OCI-LY7 (cell line): Measurements from ENCODE around the gene SIL1. TPM values are rescaled to one million over a fixed set of nuclear protein-coding genes. Genes with fewer than 3 reads are reported as not detected.

Experiments
- BruUV-seq: library from RNA; stranded (reverse); fragments of 400-500 nt; replicated peaks from 2 replicates; lab custom pipeline; 2021; lab: Mats Ljungman, UMichigan
- CTCF ChIA-PET: fragments of 300-600 bp; sonication (Branson Sonifier 250); formaldehyde crosslinking; loops from one replicate; lab custom pipeline; 2022; ENCODE audit warnings: antibody characterized with exemption; ENCODE audit not compliant: unreplicated experiment; lab: Charles Lee
- POLR2A ChIA-PET: fragments of 300-600 bp; sonication (Branson Sonifier 250); formaldehyde crosslinking; loops from one replicate; lab custom pipeline; 2022; ENCODE audit warnings: antibody characterized with exemption; lab: Charles Lee
- DNase-seq: peaks from one replicate; pipeline ENCODE4 v3.0.0-alpha.2; 2015; ENCODE audit warnings: low spot score
- H2AFZ ChIP-seq: fragments of 200-600 bp; sonication (generic), shearing (Covaris generic); 2 replicates; pipeline ENCODE4 v1.6.1; 2014; ENCODE audit warnings: mild to moderate bottlenecking, antibody characterized with exemption, low read length, moderate library complexity
- H3K27ac ChIP-seq: fragments of 200-600 bp; sonication (generic); 2 replicates; pipeline ENCODE4 v1.5.1; 2014; ENCODE audit warnings: mixed run types, low read depth, mild to moderate bottlenecking, moderate library complexity, low read length, inconsistent platforms; ENCODE audit not compliant: poor library complexity, severe bottlenecking
- H3K36me3 ChIP-seq: fragments of 200-600 bp; sonication (generic); 2 replicates; pipeline ENCODE4 v1.6.1; 2014; ENCODE audit warnings: mild to moderate bottlenecking, antibody characterized with exemption, low read length, moderate library complexity, mixed read lengths; ENCODE audit not compliant: insufficient read depth
- H3K4me1 ChIP-seq: fragments of 200-600 bp; sonication (generic); 2 replicates; pipeline ENCODE4 v1.5.1; 2014; ENCODE audit warnings: mild to moderate bottlenecking, low read length; ENCODE audit not compliant: insufficient read depth, poor library complexity, severe bottlenecking
- H3K4me2 ChIP-seq: fragments of 200-600 bp; sonication (generic); 2 replicates; pipeline ENCODE4 v1.6.1; 2014; ENCODE audit warnings: mild to moderate bottlenecking, low read length
- H3K4me3 ChIP-seq: fragments of 200-600 bp; sonication (generic); 2 replicates; pipeline ENCODE4 v1.5.1; 2014; ENCODE audit warnings: mild to moderate bottlenecking, low read depth, low read length; ENCODE audit not compliant: poor library complexity, severe bottlenecking
- H3K79me2 ChIP-seq: fragments of 200-600 bp; sonication (generic); 2 replicates; pipeline ENCODE4 v1.6.1; 2016; ENCODE audit warnings: low read depth, mild to moderate bottlenecking, low read length, moderate library complexity, mixed read lengths; ENCODE audit not compliant: insufficient read depth
- H3K9me2 ChIP-seq: fragments of 200-600 bp; sonication (generic); 2 replicates; pipeline ENCODE4 v1.6.1; 2016; ENCODE audit warnings: mild to moderate bottlenecking, low read length, mixed read lengths; ENCODE audit not compliant: insufficient read depth
- H3K9me3 ChIP-seq: fragments of 200-600 bp; sonication (generic); 2 replicates; pipeline ENCODE4 v1.6.1; 2014; ENCODE audit warnings: mild to moderate bottlenecking, mixed run types, low read length, mixed read lengths
- H4K20me1 ChIP-seq: fragments of 200-600 bp; sonication (generic); 2 replicates; pipeline ENCODE4 v1.6.1; 2014; ENCODE audit warnings: mild to moderate bottlenecking, antibody characterized with exemption, low read length, moderate library complexity, mixed read lengths; ENCODE audit not compliant: insufficient read depth
- EZH2phosphoT487 ChIP-seq: fragments of 200-600 bp; sonication (generic); IDR thresholded peaks from 2 replicates; pipeline ENCODE4 v1.6.1; 2018; ENCODE audit warnings: low read depth, borderline replicate concordance, mild to moderate bottlenecking, mixed run types, antibody characterized with exemption, low read length, moderate library complexity, mixed read lengths
- intact Hi-C: fragments of 100-400 bp; cut with micrococcal nuclease; formaldehyde crosslinking; loops from one replicate; pipeline ENCODE4 v1.10.0; 2022; ENCODE audit not compliant: unreplicated experiment
- total RNA-seq, 2 experiments: library from RNA; depleted of rRNA in 1 of 2; stranded (reverse); fragments of >200 nt in 1 of 2; shearing (Covaris generic) in 1 of 2; gene quantifications; 2 replicates each; pipeline ENCODE4 v1.2.3, GENCODE V29; 2014 to 2022
- TF ChIP-seq, protein P1 (sequence below): fragments of 200-600 bp; sonication (generic); conservative IDR thresholded peaks from 2 replicates; pipeline ENCODE4 v1.5.1; 2014; ENCODE audit warnings: mild to moderate bottlenecking, antibody characterized with exemption, low read length, moderate library complexity, mixed read lengths

SIL1 gene
- total RNA-seq, 2 experiments from 2014 or later: 9.2 to 22.8 TPM

DNA sequence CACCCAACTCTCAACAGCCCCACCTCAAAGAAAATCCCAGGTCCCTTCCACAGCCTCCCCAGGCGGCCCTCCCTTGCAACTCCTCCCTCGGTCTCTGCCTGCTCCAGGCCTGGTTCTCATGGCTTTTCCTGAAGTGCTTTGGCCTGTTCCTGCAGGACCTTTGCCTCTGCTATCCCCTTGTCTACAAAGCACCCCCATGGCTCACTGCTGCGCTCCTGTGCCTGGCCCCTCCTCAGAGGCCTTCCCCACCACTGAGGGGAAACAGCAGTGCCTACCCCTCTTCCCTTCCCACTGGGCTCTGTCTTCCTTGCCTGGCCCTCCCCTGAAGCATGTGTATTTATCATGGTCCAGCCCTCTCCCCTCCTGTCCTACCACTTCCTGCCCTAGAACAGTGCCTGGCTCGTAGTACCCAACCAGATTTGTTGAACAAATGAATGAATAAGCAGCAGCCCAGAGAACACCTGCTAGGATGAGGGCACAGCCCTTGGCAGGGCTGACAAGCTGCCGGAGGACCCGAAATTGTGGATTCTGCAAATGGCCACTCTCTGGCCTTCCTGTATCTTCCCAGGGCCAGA is 254.5 kb downstream of the SIL1 start:
- Histone ChIP-seq H2AFZ (no peak overlapping the region), H3K4me2 (no peak overlapping the region), H4K20me1 (no peaks in the 10 kb centered on the region), H3K4me1 (no peaks in the 10 kb centered on the region), H3K9me3 (no peaks in the 10 kb centered on the region), H3K4me3 (no peak overlapping the region), H3K36me3 (no peaks in the 10 kb centered on the region), H3K9me2 (no peaks in the 10 kb centered on the region), H3K79me2 (no peaks in the 10 kb centered on the region), H3K27ac (no peak overlapping the region)
- intact Hi-C loops: no loop called here
- TF ChIP-seq, protein P1, sequence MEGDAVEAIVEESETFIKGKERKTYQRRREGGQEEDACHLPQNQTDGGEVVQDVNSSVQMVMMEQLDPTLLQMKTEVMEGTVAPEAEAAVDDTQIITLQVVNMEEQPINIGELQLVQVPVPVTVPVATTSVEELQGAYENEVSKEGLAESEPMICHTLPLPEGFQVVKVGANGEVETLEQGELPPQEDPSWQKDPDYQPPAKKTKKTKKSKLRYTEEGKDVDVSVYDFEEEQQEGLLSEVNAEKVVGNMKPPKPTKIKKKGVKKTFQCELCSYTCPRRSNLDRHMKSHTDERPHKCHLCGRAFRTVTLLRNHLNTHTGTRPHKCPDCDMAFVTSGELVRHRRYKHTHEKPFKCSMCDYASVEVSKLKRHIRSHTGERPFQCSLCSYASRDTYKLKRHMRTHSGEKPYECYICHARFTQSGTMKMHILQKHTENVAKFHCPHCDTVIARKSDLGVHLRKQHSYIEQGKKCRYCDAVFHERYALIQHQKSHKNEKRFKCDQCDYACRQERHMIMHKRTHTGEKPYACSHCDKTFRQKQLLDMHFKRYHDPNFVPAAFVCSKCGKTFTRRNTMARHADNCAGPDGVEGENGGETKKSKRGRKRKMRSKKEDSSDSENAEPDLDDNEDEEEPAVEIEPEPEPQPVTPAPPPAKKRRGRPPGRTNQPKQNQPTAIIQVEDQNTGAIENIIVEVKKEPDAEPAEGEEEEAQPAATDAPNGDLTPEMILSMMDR: no peak
- no peak for DNase-seq
- CTCF ChIA-PET: no interaction called here
- POLR2A ChIA-PET: no interaction called here
- no TSS peak for BruUV-seq

GRCh38 chr5:138942861-138943260 is 255.3 kb downstream of the SIL1 start:
- TF ChIP-seq EZH2phosphoT487: no peak
- Histone ChIP-seq H3K79me2 (no peaks in the 10 kb centered on the region), H3K27ac (no peak overlapping the region), H4K20me1 (no peaks in the 10 kb centered on the region), H3K4me3 (no peak overlapping the region), H3K4me1 (no peaks in the 10 kb centered on the region), H3K4me2 (no peak overlapping the region), H3K36me3 (no peaks in the 10 kb centered on the region), H2AFZ (no peak overlapping the region), H3K9me3 (no peaks in the 10 kb centered on the region), H3K9me2 (no peaks in the 10 kb centered on the region)
- intact Hi-C loops: no loop called here
- ChIA-PET POLR2A (no interaction called here), CTCF (no interaction called here)
- DNase-seq: no peak
- BruUV-seq: no TSS peak

DNA sequence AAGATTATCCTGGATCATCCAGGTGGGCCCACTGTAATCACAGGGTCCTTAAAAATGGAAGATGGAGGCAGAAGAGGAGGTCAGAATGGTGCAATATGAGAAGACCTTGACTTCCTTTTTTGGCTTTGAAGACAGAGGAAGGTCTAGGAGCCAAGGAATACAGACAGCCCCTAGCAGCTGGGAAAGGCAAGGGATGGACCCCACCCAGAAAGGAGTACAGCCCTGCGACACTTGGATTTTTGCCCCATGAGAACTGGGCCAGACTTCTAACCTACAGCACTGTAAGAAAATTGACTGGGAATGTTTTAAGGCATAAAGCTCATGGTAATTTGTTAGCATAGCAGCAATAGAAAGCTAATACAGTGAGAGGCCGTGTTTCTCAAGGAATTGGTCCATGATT is 256.1 kb downstream of the SIL1 start:
- Histone ChIP-seq H3K9me2 (no peaks in the 10 kb centered on the region), H3K36me3 (no peaks in the 10 kb centered on the region), H3K79me2 (no peaks in the 10 kb centered on the region), H3K4me3 (no peak overlapping the region), H4K20me1 (no peaks in the 10 kb centered on the region), H3K4me1 (no peaks in the 10 kb centered on the region), H2AFZ (no peak overlapping the region), H3K27ac (no peak overlapping the region), H3K4me2 (no peak overlapping the region), H3K9me3 (no peaks in the 10 kb centered on the region)
- no TSS peak for BruUV-seq
- no peak for TF ChIP-seq EZH2phosphoT487
- TF ChIP-seq, protein P1: no peak
- ChIA-PET CTCF (no interaction called here), POLR2A (no interaction called here)
- intact Hi-C loops: no loop called here
- DNase-seq: no peak
